A673 (cell line): ENCODE results near the gene NIP7.

ENCODE experiments used
- EZH2 ChIP-seq: fragments of 200-600 bp; sonication (generic); IDR thresholded peaks from 2 replicates; pipeline ENCODE4 v1.6.1; 2017; ENCODE audit warnings: borderline replicate concordance, low read depth, mild to moderate bottlenecking, mixed read lengths, antibody characterized with exemption, low read length; ENCODE audit not compliant: poor library complexity, severe bottlenecking
- TF ChIP-seq, protein P1 (sequence below): fragments of 300-800, 200-600 bp; sonication (generic); conservative IDR thresholded peaks from 2 replicates; pipeline ENCODE4 v1.5.1; 2017; ENCODE audit warnings: low read depth, mild to moderate bottlenecking, antibody characterized with exemption, low read length, moderate library complexity, mixed read lengths

GRCh38 chr16:69371564-69371963 lies 32.0 kb downstream of the NIP7 start:
- TF ChIP-seq, protein P1, sequence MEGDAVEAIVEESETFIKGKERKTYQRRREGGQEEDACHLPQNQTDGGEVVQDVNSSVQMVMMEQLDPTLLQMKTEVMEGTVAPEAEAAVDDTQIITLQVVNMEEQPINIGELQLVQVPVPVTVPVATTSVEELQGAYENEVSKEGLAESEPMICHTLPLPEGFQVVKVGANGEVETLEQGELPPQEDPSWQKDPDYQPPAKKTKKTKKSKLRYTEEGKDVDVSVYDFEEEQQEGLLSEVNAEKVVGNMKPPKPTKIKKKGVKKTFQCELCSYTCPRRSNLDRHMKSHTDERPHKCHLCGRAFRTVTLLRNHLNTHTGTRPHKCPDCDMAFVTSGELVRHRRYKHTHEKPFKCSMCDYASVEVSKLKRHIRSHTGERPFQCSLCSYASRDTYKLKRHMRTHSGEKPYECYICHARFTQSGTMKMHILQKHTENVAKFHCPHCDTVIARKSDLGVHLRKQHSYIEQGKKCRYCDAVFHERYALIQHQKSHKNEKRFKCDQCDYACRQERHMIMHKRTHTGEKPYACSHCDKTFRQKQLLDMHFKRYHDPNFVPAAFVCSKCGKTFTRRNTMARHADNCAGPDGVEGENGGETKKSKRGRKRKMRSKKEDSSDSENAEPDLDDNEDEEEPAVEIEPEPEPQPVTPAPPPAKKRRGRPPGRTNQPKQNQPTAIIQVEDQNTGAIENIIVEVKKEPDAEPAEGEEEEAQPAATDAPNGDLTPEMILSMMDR = no peak
- no peak for TF ChIP-seq EZH2
